HepG2 (cell line): ENCODE results near the gene NCDN. TPM values are rescaled to one million over a fixed set of nuclear protein-coding genes. Genes with fewer than 3 reads are reported as not detected.

Experiments
- ARNT ChIP-seq: fragments of 450-650 bp; IDR thresholded peaks from 2 replicates; pipeline ENCODE4 v1.6.1; 2017
- CCDC6 ChIP-seq: sonication (generic); formaldehyde crosslinking; IDR thresholded peaks from 2 replicates; pipeline ENCODE4 v1.8.1; 2022; ENCODE audit warnings: mild to moderate bottlenecking, missing genetic modification reagents, moderate library complexity
- CEBPB ChIP-seq: IDR thresholded peaks from 2 replicates; pipeline ENCODE4 v1.6.1; 2011; ENCODE audit warnings: low read depth, low read length, improper control_type of control experiment, borderline replicate concordance
- HOXA9 ChIP-seq: sonication (generic); formaldehyde crosslinking; IDR thresholded peaks from 2 replicates; pipeline ENCODE4 v1.8.1; 2022; ENCODE audit warnings: missing genetic modification reagents, mild to moderate bottlenecking, moderate library complexity, borderline replicate concordance
- KLF9 ChIP-seq: IDR thresholded peaks from 2 replicates; pipeline ENCODE4 v1.6.1; 2016; ENCODE audit warnings: low read depth
- KMT2A ChIP-seq: sonication (generic); formaldehyde crosslinking; IDR thresholded peaks from 2 replicates; pipeline ENCODE4 v1.4.0; 2020; ENCODE audit warnings: missing genetic modification reagents
- LRRFIP1 ChIP-seq: sonication (generic); formaldehyde crosslinking; conservative IDR thresholded peaks from 2 replicates; pipeline ENCODE4 v1.4.0; 2020; ENCODE audit warnings: missing genetic modification reagents
- MTERF4 ChIP-seq: sonication (generic); formaldehyde crosslinking; IDR thresholded peaks from 2 replicates; pipeline ENCODE4 v1.8.0; 2023; ENCODE audit warnings: mild to moderate bottlenecking, missing genetic modification reagents
- MXI1 ChIP-seq: IDR thresholded peaks from 3 replicates; pipeline ENCODE4 v1.6.1; 2012; ENCODE audit warnings: low read depth, low read length, inconsistent platforms, borderline replicate concordance
- PAF1 ChIP-seq: IDR thresholded peaks from 2 replicates; pipeline ENCODE4 v1.6.1; 2016; ENCODE audit warnings: missing genetic modification reagents, missing compliant biosample characterization
- PLRG1 ChIP-seq: fragments of 450-650 bp; conservative IDR thresholded peaks from 2 replicates; pipeline ENCODE4 v1.6.1; 2016
- POGK ChIP-seq: sonication (generic); formaldehyde crosslinking; conservative IDR thresholded peaks from 2 replicates; pipeline ENCODE4 v1.8.0; 2022; ENCODE audit warnings: mild to moderate bottlenecking, moderate library complexity, missing genetic modification reagents
- RCOR2 ChIP-seq: IDR thresholded peaks from 2 replicates; pipeline ENCODE4 v1.6.1; 2016; ENCODE audit warnings: missing biosample characterization, missing genetic modification reagents
- SMYD3 ChIP-seq: sonication (generic); formaldehyde crosslinking; IDR thresholded peaks from 2 replicates; pipeline ENCODE4 v1.8.1; 2023; ENCODE audit warnings: mild to moderate bottlenecking, missing genetic modification reagents
- SUZ12 ChIP-seq: fragments of 150-350 bp; IDR thresholded peaks from 2 replicates; pipeline ENCODE4 v1.6.1; 2014; ENCODE audit warnings: low read depth, low read length
- TARDBP ChIP-seq: sonication (generic); formaldehyde crosslinking; IDR thresholded peaks from 2 replicates; pipeline ENCODE4 v1.8.0; 2022; ENCODE audit warnings: mild to moderate bottlenecking, missing genetic modification reagents
- ZBTB21 ChIP-seq: sonication (generic); formaldehyde crosslinking; IDR thresholded peaks from 2 replicates; pipeline ENCODE4 v1.4.0; 2020; ENCODE audit warnings: missing genetic modification reagents
- ZBTB25 ChIP-seq: IDR thresholded peaks from 2 replicates; pipeline ENCODE4 v1.6.1; 2018; ENCODE audit warnings: missing genetic modification reagents
- ZBTB43 ChIP-seq: sonication (generic); formaldehyde crosslinking; conservative IDR thresholded peaks from 2 replicates; pipeline ENCODE4 v1.4.0; 2020; ENCODE audit warnings: missing genetic modification reagents
- ZFP90 ChIP-seq: sonication (generic); formaldehyde crosslinking; IDR thresholded peaks from 2 replicates; pipeline ENCODE4 v1.8.0; 2022; ENCODE audit warnings: missing genetic modification reagents, mild to moderate bottlenecking, inconsistent platforms, borderline replicate concordance
- ZNF235 ChIP-seq: sonication (generic); formaldehyde crosslinking; IDR thresholded peaks from 2 replicates; pipeline ENCODE4 v1.8.1; 2023; ENCODE audit warnings: mild to moderate bottlenecking, missing genetic modification reagents, borderline replicate concordance
- ZNF282 ChIP-seq: fragments of 450-650 bp; IDR thresholded peaks from 2 replicates; pipeline ENCODE4 v1.6.1; 2018; ENCODE audit not compliant: partially characterized antibody
- ZNF383 ChIP-seq: sonication (generic); formaldehyde crosslinking; IDR thresholded peaks from 2 replicates; pipeline ENCODE4 v1.4.0; 2020; ENCODE audit warnings: missing genetic modification reagents, mild to moderate bottlenecking, borderline replicate concordance
- ZNF558 ChIP-seq: sonication (generic); formaldehyde crosslinking; IDR thresholded peaks from 2 replicates; pipeline ENCODE4 v1.9.0; 2022; ENCODE audit warnings: mild to moderate bottlenecking, missing genetic modification reagents, borderline replicate concordance
- ZNF776 ChIP-seq: sonication (generic); formaldehyde crosslinking; IDR thresholded peaks from 2 replicates; pipeline ENCODE4 v1.4.0; 2020; ENCODE audit warnings: mild to moderate bottlenecking, missing genetic modification reagents
- ZNF777 ChIP-seq: sonication (generic); formaldehyde crosslinking; IDR thresholded peaks from 2 replicates; pipeline ENCODE4 v1.4.0; 2020; ENCODE audit warnings: missing genetic modification reagents
- polyA plus RNA-seq, 8 experiments: library from polyadenylated mRNA; depleted of rRNA in 3 of 8; stranded (reverse) in 7 of 8; unstranded in 1 of 8; fragments of >200 nt; fragmentation: Illumina TruSeq in 4 of 8; extraction: Trizol in 4 of 8; gene quantifications; 2 replicates each; pipeline versions ENCODE4 v1.2.1 to v1.2.3, GENCODE V29; 2011 to 2016; ENCODE audit warnings: low read depth in 4 of 8, missing spikeins in 1 of 8, mixed read lengths in 1 of 8; ENCODE audit not compliant: insufficient read depth in 1 of 8
- total RNA-seq, 5 experiments: library from RNA; depleted of rRNA; stranded (reverse); fragments of >200 nt; fragmentation: Illumina TruSeq; extraction: Trizol; gene quantifications; 2 replicates each; pipeline ENCODE4 v1.2.3, GENCODE V29; 2016; ENCODE audit warnings: low read depth in 1 of 5

The NCDN gene
- total and polyA plus RNA-seq, 2 of the 13 experiments (the other 11 are each of a cell fraction or from before 2014, with no cell fraction given): 6.6 to 9.3 TPM

- TF ChIP-seq RCOR2 (no peak), PLRG1 (no peak), POGK (0 out of 2 replicates have a peak, but pooled peaks have one; percentile 38), MTERF4 (CRISPR knock-in tag) (no peak), TARDBP (no peak), KLF9 (CRISPR knock-in tag) (no peak), ZBTB43 (no peak), ZNF235 (CRISPR knock-in tag) (no peak), CEBPB (no peak), ARNT (no peak), ZNF282 (no peak), HOXA9 (CRISPR knock-in tag) (no peak), LRRFIP1 (no peak), ZBTB25 (CRISPR knock-in tag) (no peak; the same call in 1 of the 2 replicates), ZFP90 (CRISPR knock-in tag) (peak; percentile 69), MXI1 (no peak), KMT2A (CRISPR knock-in tag) (no peak), ZNF777 (CRISPR knock-in tag) (0 out of 2 replicates have a peak, but pooled peaks have one; percentile 15), ZNF383 (CRISPR knock-in tag) (no peak), ZNF776 (CRISPR knock-in tag) (peak; percentile 31), SUZ12 (no peak), PAF1 (CRISPR knock-in tag) (no peak), ZBTB21 (no peak), SMYD3 (no peak), CCDC6 (CRISPR knock-in tag) (no peak; the same call in 1 of the 2 replicates), ZNF558 (CRISPR knock-in tag) (peak; percentile 97; the same call in 1 of the 2 replicates)
Measured at GRCh38 chr1:35557118-35557610, 435 bp upstream of the NCDN start, which contains the start of gene KIAA0319L (continued).
